Embryonic facial prominence (tissue), 1 donor: Measurements from ENCODE around the gene TH.

Source experiments
- DNase-seq: peaks from one replicate; pipeline ENCODE4 v3.0.0-alpha.2; 2016; ENCODE audit errors: extremely low spot score

Gene TH

GRCh38 chr11:2171591-2172003 lies at the start of gene TH:
Gene TH (minus strand): TSS chr11:2171815. CDS start chr11:2171786, 29 bp downstream.
- DNase-seq = no peak

GRCh38 chr11:2221024-2221423 lies 49.4 kb upstream of the TH start:
- DNase-seq = no peak

- DNase-seq = no peak
Observed at GRCh38 chr11:2220173-2220771, 48.7 kb upstream of the TH start.

GRCh38 chr11:2219318-2220017 lies 47.9 kb upstream of the TH start:
- DNase-seq = no peak

- DNase-seq = no peak
Observed at GRCh38 chr11:2218031-2218633, 46.5 kb upstream of the TH start.

GRCh38 chr11:2217211-2218030 lies 45.8 kb upstream of the TH start:
- no peak for DNase-seq

GRCh38 chr11:2216400-2217064 lies 44.9 kb upstream of the TH start:
- no peak for DNase-seq

- DNase-seq = no peak
Observed at GRCh38 chr11:2215561-2216399, 44.2 kb upstream of the TH start.

GRCh38 chr11:2215230-2215560 lies 43.6 kb upstream of the TH start:
- no peak for DNase-seq

GRCh38 chr11:2214527-2215229 lies 43.1 kb upstream of the TH start:
- DNase-seq = no peak

- DNase-seq = no peak
Observed at GRCh38 chr11:2213890-2214526, 42.4 kb upstream of the TH start.

GRCh38 chr11:2213384-2213842 lies 41.8 kb upstream of the TH start:
- DNase-seq = no peak

GRCh38 chr11:2212411-2213251 lies 41.0 kb upstream of the TH start:
- no peak for DNase-seq

GRCh38 chr11:2211113-2211971 lies 39.7 kb upstream of the TH start:
- no peak for DNase-seq

GRCh38 chr11:2210366-2211112 lies 38.9 kb upstream of the TH start:
- no peak for DNase-seq

GRCh38 chr11:2209900-2210321 lies 38.3 kb upstream of the TH start:
- DNase-seq = no peak

- DNase-seq = no peak
Observed at GRCh38 chr11:2209370-2209801, 37.8 kb upstream of the TH start.
